Activated T-cell treated with anti-CD3 and anti-CD28 coated beads for 48 hours (primary cell): ENCODE measurements around the gene PYGL.
"Not testable (repeated sequence)": the region's sequence is repeated elsewhere in the genome, so short reads cannot be mapped to it uniquely, and the experiment has no call there.

ENCODE experiments used
- DNase-seq: peaks from one replicate; pipeline ENCODE4 v3.0.0-alpha.2; 2020; ENCODE audit warnings: low read depth

Gene PYGL

DNA sequence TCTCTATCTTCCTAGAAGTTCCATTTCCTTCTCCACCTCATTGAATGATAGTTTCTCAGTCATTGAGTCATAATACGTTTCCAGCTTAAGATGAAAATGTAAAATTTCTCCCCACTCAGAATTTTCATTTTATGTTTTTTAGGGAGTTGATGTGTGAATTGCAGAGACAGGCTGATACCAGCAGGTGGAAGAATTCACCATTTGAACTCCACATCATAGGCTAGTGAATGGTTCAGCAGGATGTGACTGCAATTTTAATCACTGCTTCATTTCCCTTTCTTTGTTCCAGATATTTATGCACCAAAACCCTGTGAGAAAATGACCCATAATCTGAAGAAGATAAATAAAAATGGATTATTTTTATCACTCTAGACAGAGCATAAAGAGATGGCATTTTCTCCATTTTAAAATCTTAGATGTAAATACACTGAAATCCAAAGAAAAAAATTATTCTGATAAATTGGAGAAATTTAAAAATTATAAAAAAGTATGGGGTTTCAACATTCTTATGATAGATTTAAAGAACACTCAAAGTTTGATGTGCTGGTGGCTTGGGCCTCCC, 10.6 kb upstream of the PYGL start:
- no peak for DNase-seq

GRCh38 chr14:50953502-50953901, 9.2 kb upstream of the PYGL start:
- DNase-seq, result no peak

GRCh38 chr14:50951032-50951431, 6.7 kb upstream of the PYGL start:
- no peak for DNase-seq

DNA sequence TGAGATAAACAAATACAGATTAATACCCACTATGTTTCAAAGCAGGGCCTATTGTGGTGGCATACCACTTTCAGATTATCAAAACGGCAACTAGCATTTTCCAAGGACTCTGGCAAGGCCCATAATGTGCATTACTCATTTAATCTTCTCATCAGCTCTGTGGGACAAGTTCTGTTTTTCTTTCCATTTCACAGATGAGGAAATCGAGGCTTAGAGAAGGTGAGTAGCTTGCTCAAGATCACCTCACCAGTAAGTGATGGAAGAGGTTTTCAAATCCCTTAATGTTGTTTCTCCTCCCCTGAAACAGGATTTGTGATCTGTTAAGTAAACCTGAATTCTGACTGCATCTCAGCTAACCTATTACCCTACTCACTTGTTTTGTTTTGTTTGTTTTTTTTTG, 3.9 kb upstream of the PYGL start:
- DNase-seq, result no peak

GRCh38 chr14:50947446-50947845, 3.2 kb upstream of the PYGL start:
- no peak for DNase-seq

DNA sequence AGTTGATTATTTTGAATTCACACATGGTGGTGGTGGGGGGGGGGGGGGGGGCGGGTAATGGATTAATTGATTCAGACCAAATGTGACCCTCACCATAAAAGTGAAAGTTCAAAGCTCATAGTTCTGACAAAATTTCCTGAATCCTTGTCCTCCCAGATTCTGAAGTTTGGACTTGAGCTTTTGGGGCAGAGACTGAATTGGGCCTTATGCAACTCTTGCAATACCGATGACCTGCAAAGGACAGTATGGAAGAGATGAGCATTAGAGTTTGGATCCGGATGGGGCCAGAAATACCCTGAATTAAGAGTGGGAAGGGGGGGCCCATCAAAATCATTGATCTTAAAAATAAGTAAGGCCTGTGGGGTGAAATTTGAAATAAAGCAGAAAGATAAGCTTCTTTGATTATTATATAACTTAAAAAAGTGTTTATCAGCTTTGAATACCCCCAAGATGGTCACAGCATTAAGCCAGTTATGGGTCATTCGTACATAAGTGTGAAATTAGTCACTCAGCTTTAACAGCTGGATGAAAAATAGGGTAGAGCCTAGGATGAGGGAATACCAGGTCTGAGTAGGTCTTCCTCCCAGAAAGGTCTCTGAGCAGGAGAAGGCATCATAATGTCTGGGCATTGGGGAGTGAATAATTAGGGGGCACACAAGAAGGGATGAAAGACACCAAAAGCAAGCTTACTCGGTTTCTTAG, 2.1 kb upstream of the PYGL start:
- no peak for DNase-seq

GRCh38 chr14:50944647-50945413, 547 bp upstream of the PYGL start:
- DNase-seq, result peak; percentile 4

DNA sequence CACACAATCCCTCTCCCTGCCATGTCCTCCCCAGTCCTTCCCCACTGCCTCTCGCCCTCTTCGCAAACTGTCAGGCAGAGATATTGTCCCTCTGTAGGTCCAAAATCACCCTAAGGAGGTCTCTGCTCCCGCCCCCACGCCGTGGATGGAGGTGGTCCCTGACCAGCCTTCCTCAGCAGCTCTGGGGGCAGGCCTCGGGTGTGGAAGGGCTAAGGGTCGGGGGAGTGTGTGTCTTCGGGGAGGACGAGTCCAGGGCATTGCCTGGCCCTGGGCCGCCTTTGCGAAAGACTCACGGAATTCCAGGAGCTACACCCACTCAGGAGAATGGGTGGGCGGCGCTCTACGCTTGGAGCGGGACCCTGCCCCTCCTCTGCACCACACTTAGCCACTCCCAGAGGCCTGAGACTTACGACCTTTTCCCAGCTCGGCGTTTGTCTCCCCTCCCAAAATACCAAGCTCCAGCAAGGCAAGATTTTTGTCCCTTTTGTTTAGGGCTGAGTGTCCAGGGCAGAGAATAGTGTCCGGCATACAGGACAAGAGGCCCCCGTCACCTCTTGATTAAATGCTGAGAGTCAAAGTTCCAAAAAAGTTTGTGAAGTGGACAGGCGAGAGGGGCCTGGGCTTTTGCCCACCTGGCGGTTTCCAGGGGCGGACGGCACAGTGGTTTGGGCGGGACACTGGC, 881 bp downstream of the PYGL start:
- no peak for DNase-seq

- DNase-seq, result not testable (repeated sequence)
These were observed 2.6 kb downstream of the PYGL start for GRCh38 chr14:50941638-50942037.

DNA sequence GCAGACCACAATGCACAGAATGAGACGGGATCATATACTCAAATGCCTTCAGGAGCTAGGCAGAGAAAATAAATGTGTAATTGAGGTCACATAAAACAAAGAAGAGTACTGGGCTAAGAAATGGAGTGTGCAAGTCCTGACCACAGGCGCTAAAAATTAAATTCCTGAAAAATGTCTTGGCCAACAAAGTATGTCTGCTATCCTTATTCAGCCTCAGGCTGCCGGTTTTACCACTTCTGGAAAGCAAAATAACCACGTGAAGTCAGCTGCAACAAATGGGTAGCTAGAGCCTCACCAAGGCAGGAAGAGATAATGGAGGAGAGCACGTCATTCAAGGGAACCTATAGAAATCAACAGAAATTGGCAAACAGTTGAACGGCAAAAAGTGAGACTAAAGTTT, 3.1 kb downstream of the PYGL start:
- DNase-seq, result no peak

DNA sequence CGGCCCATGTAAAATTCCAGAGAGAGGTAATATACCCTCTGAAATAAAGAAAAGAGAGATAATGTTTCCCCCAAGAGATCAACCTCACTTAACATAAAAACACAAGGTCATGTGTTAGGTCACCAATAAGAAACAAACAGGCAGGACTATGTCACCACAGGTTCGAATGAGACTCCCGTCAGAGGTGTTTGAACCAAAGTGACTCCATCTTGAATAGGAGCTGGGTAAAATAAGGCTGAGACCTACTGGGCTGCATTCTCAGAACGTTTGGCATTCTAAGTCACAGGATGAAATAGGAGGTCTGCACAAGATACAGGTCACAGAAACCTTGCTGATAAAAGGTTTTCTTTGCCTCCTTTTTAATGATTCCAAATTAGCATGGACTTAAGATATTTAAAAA, 6.5 kb downstream of the PYGL start:
- DNase-seq, result no peak

GRCh38 chr14:50937325-50937724, 7.0 kb downstream of the PYGL start:
- DNase-seq, result no peak

GRCh38 chr14:50936882-50937281, 7.4 kb downstream of the PYGL start:
- DNase-seq, result no peak

- DNase-seq, result no peak
These were observed 8.3 kb downstream of the PYGL start for GRCh38 chr14:50936016-50936340.

DNA sequence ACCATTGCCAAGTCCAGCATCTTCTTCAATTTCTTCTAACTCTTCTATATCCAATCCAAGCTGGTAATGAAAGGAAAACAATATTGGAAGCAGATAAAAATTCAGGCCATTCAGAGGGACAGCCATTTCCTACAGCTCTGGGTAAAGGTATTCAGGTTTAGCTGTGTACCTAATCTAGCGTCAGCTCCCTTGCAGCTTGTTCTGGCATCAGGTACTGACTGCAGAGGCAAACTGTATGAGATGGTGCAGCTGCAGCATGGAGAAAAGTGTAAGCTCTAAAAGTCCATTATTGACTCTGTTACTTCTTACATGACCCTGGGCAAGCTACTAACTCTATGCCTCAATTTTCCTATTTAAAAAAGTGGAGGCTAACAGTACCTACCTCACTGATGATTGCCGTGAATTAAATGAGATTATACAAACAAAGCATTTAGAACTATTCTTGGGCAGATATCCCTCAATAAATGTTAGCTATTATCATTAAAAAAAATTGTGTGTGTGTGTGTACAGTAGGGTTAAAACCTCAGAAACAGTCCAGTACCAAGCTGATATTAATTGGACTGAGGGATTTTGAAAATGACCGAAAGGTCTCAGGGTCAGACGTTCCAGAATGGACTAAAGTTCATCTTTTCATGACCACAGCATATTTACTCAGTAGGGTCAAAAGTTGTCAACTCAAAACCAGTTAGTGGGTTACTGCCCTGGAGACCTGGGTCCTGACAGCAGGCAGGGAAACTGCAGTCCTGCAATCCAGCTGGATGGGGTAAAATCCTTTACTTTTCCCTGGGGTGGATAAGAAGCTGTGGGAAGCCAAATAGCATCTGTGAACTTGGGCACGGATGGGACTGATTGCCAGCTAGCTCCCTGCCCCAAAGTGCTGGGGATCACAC, 8.9 kb downstream of the PYGL start:
- no peak for DNase-seq

- no peak for DNase-seq
These were observed 11.4 kb downstream of the PYGL start for GRCh38 chr14:50932592-50933495.

GRCh38 chr14:50932156-50932555, 12.1 kb downstream of the PYGL start:
- DNase-seq, result no peak

DNA sequence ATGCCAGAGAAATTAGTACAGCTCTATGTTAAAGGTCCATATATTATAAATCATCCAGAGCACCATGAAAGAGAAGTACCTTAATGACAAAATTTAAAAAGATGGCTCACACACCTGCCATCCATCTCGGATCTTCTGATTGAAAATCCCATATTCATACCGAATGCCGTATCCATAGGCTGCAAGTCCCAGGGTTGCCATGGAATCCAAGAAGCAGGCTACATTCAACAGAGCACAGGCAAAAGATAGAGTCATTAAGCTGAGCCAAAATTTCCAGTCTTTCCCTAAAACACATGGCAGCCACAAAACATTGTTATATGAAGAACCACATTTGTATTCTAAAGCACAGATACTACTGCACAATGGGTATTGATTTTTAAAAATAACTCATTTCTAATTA, 12.7 kb downstream of the PYGL start:
- no peak for DNase-seq

GRCh38 chr14:50929506-50929905, 14.8 kb downstream of the PYGL start:
- DNase-seq, result no peak

- DNase-seq, result no peak
These were observed 16.2 kb downstream of the PYGL start for GRCh38 chr14:50928002-50928635.
